Fibroblast of pulmonary artery (primary cell): ENCODE results near the gene DOK3.

Experiments used
- DNase-seq: peaks from one replicate; pipeline ENCODE4 v3.0.0-alpha.2; 2010; ENCODE audit warnings: low read depth
- H3K4me3 ChIP-seq: replicated peaks from 2 replicates; pipeline ENCODE4 v1.5.1; 2011; ENCODE audit warnings: low read depth, mild to moderate bottlenecking, control low read depth, low read length, moderate library complexity
- TF ChIP-seq, protein P1 (sequence below): IDR thresholded peaks from 2 replicates; pipeline ENCODE4 v1.5.1; 2011; ENCODE audit warnings: mild to moderate bottlenecking, control low read depth, low read length, inconsistent platforms; ENCODE audit errors: missing control alignments

Gene DOK3

DNA sequence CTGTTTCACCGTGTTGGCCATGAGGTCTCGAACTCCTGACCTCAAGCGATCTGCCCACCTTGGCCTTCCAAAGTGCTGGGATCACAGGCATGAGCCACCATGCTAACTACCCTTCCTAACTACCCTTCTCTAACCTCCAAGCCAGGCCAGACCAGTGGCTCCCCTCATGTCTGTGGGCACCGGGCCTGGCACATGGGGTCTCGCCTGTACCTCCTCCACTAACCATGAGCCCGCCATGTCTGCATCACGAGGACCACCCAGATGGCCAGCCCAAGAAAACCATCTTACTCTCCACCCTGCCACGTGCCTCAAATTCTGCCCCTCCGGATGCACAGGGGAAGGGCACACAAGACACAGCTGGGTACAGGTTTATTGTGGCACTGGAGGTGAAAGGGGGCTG, 26.6 kb downstream of the DOK3 start:
- TF ChIP-seq, protein P1, sequence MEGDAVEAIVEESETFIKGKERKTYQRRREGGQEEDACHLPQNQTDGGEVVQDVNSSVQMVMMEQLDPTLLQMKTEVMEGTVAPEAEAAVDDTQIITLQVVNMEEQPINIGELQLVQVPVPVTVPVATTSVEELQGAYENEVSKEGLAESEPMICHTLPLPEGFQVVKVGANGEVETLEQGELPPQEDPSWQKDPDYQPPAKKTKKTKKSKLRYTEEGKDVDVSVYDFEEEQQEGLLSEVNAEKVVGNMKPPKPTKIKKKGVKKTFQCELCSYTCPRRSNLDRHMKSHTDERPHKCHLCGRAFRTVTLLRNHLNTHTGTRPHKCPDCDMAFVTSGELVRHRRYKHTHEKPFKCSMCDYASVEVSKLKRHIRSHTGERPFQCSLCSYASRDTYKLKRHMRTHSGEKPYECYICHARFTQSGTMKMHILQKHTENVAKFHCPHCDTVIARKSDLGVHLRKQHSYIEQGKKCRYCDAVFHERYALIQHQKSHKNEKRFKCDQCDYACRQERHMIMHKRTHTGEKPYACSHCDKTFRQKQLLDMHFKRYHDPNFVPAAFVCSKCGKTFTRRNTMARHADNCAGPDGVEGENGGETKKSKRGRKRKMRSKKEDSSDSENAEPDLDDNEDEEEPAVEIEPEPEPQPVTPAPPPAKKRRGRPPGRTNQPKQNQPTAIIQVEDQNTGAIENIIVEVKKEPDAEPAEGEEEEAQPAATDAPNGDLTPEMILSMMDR = no peak
- no peak overlapping the region for H3K4me3 ChIP-seq
- no peak for DNase-seq

DNA sequence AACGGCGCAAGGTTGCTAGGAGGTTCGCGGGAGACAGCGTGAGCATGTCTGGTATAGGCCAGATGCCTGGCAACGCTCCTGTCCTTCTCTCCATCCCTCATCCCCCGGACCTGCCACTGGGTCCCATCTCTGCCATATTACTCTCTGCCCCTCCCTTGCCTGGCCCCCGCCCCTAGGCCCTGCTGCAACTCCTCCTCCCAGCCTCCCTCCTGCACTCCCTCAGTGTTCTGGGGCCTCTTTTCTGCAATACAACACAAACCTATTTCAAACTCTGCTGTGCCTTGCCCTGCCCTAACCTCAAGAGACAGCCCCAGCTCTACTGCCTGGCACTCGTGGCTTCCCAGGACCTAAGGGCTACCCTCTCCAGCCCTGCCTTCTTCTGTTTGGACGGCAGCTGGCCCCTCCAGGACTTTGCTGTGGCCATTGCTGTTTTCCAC, 27.2 kb downstream of the DOK3 start:
- no peak for DNase-seq
- TF ChIP-seq, protein P1 = no peak
- no peak overlapping the region for H3K4me3 ChIP-seq

DNA sequence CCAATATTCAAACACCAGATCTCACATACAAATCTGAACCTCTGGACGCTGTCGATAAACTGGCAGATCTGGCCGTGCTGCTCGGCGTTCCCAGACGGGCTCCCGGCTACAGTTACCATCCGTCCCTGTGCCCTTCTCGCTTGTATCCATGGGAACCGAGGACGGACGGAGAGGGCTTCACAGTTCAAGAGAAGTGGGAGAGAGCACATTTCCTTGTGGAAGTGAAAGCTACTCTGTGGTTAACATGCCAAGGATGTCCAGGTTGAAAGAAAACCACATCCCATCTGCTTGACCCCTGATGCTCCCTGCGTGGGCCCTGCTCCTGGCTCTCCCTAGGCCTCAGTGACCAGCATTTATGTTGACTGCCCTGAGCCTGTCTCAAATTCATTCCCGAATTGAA, 29.9 kb downstream of the DOK3 start:
- H3K4me3 ChIP-seq = no peak overlapping the region
- TF ChIP-seq, protein P1 = no peak
- DNase-seq = no peak

- TF ChIP-seq, protein P1 = no peak
- no peak overlapping the region for H3K4me3 ChIP-seq
- peak; percentile 81 for DNase-seq
These were observed 30.6 kb downstream of the DOK3 start for GRCh38 chr5:177478711-177479646.

- TF ChIP-seq, protein P1 = no peak
- no peak for DNase-seq
- H3K4me3 ChIP-seq = no peak overlapping the region
These were observed 31.7 kb downstream of the DOK3 start for GRCh38 chr5:177477701-177478477.

- no peak overlapping the region for H3K4me3 ChIP-seq
- DNase-seq = peak; percentile 62
- TF ChIP-seq, protein P1 = no peak
These were observed 32.9 kb downstream of the DOK3 start for GRCh38 chr5:177476531-177477233.
